AG08396 (cell line): ENCODE results near the gene SLC12A7.
"Not testable (repeated sequence)": the region's sequence is repeated elsewhere in the genome, so short reads cannot be mapped to it uniquely, and the experiment has no call there.

Experiments used
- DNase-seq: peaks from one replicate; pipeline ENCODE4 v3.0.0; 2012; ENCODE audit warnings: low spot score, mixed read lengths

The SLC12A7 gene

GRCh38 chr5:1111727-1112289 lies at the start of gene SLC12A7:
SLC12A7 (minus strand) TSS chr5:1112063; CDS start chr5:1111991, 72 bp downstream.
- peak; percentile 81 for DNase-seq

- no peak for DNase-seq
Measured at GRCh38 chr5:1161108-1161832, 49.4 kb upstream of the SLC12A7 start.

GRCh38 chr5:1159774-1160406 lies 48.0 kb upstream of the SLC12A7 start:
- DNase-seq: no peak

GRCh38 chr5:1159341-1159675 lies 47.4 kb upstream of the SLC12A7 start:
- DNase-seq: no peak

- DNase-seq: no peak
Measured at GRCh38 chr5:1158647-1159340, 46.9 kb upstream of the SLC12A7 start.

- not testable (repeated sequence) for DNase-seq
Measured at GRCh38 chr5:1157461-1157986, 45.7 kb upstream of the SLC12A7 start.

- DNase-seq: no peak
Measured at GRCh38 chr5:1156754-1157460, 45.0 kb upstream of the SLC12A7 start.

GRCh38 chr5:1156033-1156753 lies 44.3 kb upstream of the SLC12A7 start:
- no peak for DNase-seq

- no peak for DNase-seq
Measured at GRCh38 chr5:1155191-1156032, 43.5 kb upstream of the SLC12A7 start.

- DNase-seq: no peak
Measured at GRCh38 chr5:1153428-1153827, 41.6 kb upstream of the SLC12A7 start.

GRCh38 chr5:1152771-1153282 lies 41.0 kb upstream of the SLC12A7 start:
- DNase-seq: no peak

- no peak for DNase-seq
Measured at GRCh38 chr5:1152156-1152555, 40.3 kb upstream of the SLC12A7 start.

- no peak for DNase-seq
Measured at GRCh38 chr5:1151316-1151715, 39.5 kb upstream of the SLC12A7 start.

GRCh38 chr5:1150866-1151265 lies 39.0 kb upstream of the SLC12A7 start:
- no peak for DNase-seq

GRCh38 chr5:1144638-1145396 lies 33.0 kb upstream of the SLC12A7 start:
- DNase-seq: no peak

- no peak for DNase-seq
Measured at GRCh38 chr5:1144089-1144488, 32.2 kb upstream of the SLC12A7 start.

GRCh38 chr5:1143670-1143951 lies 31.7 kb upstream of the SLC12A7 start:
- DNase-seq: no peak

- DNase-seq: no peak
Measured at GRCh38 chr5:1142886-1143669, 31.2 kb upstream of the SLC12A7 start.

- DNase-seq: no peak
Measured at GRCh38 chr5:1141834-1142233, 30.0 kb upstream of the SLC12A7 start.
